HFF-Myc (cell line): ENCODE measurements around the gene EEF1G.

Source experiments
- DNase-seq: peaks from one replicate; pipeline ENCODE4 v3.0.0-alpha.2; 2011; ENCODE audit warnings: low read depth; ENCODE audit errors: extremely low read depth
- H3K4me3 ChIP-seq: replicated peaks from 2 replicates; pipeline ENCODE4 v1.5.1; 2011; ENCODE audit warnings: low read depth, mild to moderate bottlenecking, control low read depth, low read length
- TF ChIP-seq, protein P1 (sequence below): IDR thresholded peaks from 2 replicates; pipeline ENCODE4 v1.5.1; 2012; ENCODE audit warnings: mild to moderate bottlenecking, low read depth, low read length, control low read depth; ENCODE audit errors: missing control alignments

EEF1G gene

DNA sequence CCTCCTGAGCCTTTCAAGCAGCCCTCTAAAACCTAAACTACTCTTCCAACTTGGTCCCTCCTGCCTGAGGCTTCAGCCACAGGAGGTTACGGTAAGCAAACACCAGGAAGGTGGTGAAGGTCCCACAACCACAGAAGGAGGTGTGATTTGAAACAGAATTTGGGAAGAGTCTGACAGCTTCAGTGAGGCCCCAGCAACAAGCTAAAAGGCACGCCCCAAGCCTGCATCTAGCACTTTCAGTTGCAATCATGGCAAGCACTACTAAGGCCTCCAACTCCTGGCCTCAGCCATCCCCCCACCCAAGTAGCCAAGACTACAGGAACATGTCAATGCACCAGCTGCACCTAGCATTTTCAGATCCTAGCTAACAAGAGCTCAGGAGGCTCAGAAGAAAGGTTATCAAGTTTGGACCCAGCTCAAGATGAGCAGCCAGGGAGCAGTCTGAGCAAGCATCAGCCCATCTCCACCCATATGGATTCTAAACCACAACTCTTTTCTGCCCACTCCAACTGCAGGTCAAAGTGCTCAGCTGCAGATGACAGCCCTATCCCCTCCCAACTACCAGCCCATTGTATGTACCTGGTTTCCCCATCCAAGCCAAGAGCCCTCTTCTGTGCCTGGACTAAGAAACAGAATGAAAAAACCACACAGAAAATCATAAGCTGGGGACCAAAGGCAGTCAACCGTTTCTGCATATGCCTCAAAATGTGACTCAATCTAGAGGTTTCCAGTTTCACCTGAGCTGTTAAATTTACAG is 16.6 kb downstream of the EEF1G start:
- DNase-seq: no peak
- no peak overlapping the region for H3K4me3 ChIP-seq
- TF ChIP-seq, protein P1, sequence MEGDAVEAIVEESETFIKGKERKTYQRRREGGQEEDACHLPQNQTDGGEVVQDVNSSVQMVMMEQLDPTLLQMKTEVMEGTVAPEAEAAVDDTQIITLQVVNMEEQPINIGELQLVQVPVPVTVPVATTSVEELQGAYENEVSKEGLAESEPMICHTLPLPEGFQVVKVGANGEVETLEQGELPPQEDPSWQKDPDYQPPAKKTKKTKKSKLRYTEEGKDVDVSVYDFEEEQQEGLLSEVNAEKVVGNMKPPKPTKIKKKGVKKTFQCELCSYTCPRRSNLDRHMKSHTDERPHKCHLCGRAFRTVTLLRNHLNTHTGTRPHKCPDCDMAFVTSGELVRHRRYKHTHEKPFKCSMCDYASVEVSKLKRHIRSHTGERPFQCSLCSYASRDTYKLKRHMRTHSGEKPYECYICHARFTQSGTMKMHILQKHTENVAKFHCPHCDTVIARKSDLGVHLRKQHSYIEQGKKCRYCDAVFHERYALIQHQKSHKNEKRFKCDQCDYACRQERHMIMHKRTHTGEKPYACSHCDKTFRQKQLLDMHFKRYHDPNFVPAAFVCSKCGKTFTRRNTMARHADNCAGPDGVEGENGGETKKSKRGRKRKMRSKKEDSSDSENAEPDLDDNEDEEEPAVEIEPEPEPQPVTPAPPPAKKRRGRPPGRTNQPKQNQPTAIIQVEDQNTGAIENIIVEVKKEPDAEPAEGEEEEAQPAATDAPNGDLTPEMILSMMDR: no peak

DNA sequence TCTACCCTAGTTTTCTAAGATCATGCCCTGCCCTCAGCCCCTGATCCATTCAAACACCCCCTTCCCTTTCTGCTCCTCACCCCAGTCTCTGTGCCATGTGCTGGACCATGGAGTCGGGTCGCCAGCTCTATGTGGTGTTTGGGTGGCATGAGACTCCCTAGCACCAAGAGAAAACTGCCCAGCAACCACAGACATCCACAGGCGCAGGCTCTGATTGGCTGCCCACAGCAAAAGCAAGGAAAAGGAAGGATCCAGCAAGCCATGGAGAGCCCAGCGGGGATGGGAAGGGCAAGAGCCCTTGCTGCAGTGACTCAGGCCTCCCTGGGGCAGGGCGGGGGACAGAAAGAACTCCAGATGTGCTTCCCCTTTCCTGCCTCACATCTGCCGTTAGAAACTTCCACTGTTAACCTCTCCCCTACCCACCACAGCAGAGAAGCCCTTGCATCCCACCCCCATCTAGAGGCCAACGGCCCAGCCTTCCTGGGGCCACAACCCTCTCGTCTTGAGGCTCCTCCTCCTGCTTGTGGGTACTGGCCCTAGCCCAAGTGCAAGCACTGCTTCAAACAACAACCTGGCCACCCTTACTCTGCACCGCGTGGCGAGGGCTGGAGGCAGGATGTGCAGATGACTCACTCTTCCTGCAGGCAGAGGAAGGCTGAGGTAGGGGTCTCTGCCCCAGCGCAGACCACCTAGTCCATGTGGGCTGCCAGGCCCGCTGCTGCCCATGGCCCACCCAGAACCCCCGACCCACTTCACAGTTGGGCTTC is 17.4 kb downstream of the EEF1G start:
- TF ChIP-seq, protein P1: no peak
- H3K4me3 ChIP-seq: peak overlapping the region; percentile 23
- peak; percentile 97 for DNase-seq

DNA sequence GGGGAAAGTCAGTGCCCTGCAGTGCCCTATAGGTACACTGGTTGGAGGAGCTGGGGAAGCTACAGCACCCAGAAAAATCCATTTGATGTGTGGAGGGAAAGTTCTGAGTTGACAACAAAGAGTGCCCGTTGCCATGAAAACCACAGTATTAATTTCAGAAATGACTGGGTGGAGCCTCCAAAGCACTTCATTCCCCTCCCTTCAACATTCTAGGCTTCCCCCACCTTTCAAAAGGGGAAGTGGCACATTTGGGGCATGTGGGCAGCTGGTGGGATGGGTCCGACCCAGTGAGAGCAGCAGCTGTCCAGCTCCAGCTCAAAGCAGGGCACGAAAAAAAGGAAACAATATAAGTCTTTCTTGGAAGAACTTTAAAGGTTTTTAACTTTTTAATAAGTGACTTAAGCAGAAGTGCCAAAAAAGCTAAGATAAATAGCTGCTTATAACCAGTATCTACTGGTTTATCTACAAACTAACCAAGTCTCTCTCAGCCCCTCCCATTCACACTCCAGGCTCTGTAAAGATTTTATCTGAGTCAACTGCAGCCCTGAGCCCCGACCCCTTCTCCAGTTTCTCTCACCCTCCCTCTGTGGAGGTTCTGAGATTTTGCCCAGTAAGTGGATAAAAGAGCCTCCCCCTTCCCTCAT is 18.1 kb downstream of the EEF1G start:
- peak overlapping the region; percentile 23 for H3K4me3 ChIP-seq
- DNase-seq: no peak

DNA sequence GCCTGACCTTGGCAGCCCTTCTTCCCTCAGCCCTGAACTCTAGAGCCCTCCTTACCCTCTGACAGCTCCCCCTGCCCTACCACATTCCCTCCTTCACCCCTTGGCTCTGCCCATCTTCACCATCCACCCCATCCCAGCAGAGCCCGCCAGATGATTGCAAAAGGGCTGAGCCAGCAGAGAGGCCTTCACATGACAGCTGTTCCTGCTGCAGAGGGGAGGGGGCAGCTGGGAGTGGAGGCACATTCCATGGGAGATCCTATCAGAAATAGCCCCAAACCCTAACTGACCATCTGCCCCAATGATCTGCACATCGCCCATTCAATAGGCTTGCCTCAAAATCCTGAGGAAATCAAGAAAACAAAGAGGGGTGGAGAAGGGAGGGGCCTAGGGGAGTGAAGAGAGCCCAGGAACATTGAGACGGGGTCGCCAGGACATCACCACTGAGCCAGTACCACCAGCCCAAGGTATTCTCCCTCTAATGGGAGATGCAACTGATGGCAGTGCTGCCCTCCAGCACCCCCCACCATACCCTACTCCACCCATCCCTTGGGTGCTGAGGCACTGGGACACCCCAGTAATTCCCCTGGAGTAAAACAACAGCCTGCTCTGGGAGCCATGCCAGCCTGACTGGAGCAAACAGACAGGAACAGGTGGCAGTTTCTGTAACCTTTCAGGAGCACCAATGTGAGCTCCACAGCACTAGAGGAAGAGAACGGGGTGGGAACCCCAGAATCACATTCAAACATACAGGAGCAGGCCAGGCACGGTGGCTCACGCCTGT is 19.1 kb downstream of the EEF1G start:
- H3K4me3 ChIP-seq: peak overlapping the region; percentile 38
- TF ChIP-seq, protein P1: no peak
- no peak for DNase-seq

More for the DNA sequence above, 18.1 kb downstream of the EEF1G start:
- TF ChIP-seq, protein P1: no peak

DNA sequence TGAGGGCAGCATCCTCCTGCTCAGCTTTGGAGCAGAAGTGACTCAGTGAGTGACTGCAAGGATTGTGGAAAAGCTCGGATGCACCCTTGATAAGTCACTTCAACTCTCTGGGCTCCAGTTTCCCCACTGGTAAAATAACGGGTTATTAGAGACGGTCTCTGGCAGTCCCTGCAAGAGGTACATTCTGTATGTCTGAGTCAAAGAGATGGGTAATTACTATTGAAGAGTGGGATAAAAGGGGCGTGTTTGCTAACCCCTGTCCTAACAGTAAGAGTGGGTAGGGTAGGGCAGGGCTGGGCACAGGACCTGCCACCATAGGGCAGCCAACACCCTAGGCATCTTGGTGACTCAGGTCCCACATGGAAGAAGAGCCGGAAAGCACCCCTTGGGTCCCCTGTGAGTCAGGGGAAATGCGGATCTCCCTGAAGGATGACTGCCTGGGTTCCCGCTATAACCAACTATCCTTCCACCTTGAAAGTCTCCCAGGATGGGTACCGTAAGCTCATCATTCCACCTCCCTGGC is 19.8 kb downstream of the EEF1G start:
- TF ChIP-seq, protein P1: no peak
- H3K4me3 ChIP-seq: peak overlapping the region; percentile 38

DNA sequence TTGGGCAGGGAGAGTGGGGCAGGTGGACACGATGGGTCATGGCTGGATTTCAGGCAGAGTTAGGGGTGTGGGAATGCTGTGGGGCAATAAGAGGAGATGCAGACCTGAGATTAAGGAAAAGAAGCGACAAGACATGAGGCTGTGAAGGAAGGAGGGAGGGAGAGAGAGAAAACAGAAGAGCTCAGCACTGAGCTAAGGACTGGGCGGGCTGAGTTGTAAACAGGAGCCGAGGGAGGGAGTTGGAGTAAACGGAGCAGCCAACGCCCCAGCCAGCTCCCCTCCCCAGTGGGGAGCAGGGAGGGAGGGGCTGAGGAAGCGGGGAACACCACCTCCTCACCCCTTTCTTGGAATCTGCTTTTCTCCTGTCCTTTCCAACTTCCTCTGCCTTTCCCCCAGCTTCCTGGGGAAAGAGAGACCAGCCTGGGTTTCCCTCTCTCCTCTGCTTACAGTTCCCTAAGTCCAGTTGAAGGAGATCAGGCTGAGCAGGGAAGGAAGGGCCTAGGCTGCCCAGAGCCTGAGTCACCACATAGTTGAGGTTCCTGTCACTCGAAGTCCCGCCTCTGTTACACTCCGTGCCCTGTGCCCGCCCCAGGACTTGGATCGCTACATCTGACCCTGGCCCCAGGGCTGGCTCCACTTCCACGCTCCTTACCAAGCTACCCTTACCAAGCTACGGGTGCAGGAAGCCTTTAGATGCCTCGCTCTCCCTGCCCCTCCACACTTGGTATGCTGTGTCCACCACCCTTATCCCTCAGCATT is 20.4 kb downstream of the EEF1G start:
- TF ChIP-seq, protein P1: no peak

More for the DNA sequence above, 19.8 kb downstream of the EEF1G start:
- no peak for DNase-seq

More for the DNA sequence above, 20.4 kb downstream of the EEF1G start:
- peak; percentile 94 for DNase-seq
- peak overlapping the region; percentile 38 for H3K4me3 ChIP-seq
